Measurements from ENCODE around the gene HELT.

The HELT gene

DNA sequence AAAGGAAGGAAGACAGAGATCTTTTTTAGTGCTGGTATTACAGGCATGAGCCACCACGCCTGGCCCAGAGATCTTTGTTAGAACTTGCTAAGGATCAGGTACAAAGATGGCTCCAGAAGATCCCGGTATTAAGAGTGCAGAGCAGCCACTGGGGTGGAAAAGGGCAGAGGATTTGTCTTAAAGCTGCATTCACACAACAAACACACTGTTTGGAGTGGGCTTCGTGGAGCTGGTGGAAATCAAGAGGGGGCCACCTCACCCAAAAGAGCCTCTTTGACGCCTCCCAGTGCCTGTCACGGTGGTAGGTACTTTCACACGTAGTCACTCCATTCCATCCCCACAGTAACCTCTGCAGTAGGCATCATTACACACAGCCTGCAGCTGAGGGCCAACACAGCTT is 13.3 kb downstream of the HELT start:
- H3K4me3 ChIP-seq (ENCODE audit: low read depth, low read length): no peak overlapping the region
- DNase-seq (ENCODE audit: low read depth): no peak
- TF ChIP-seq POLR2A (IDR thresholded peaks at IDR 0.05; ENCODE audit: extremely low read depth, insufficient read length) (no peak), MYC (IDR thresholded peaks at IDR 0.05; ENCODE audit: low read depth, low read length) (no peak)
- TF ChIP-seq, protein P1, sequence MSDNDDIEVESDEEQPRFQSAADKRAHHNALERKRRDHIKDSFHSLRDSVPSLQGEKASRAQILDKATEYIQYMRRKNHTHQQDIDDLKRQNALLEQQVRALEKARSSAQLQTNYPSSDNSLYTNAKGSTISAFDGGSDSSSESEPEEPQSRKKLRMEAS (IDR thresholded peaks at IDR 0.05; ENCODE audit: low read depth, low read length): no peak
- TF ChIP-seq, protein P2, sequence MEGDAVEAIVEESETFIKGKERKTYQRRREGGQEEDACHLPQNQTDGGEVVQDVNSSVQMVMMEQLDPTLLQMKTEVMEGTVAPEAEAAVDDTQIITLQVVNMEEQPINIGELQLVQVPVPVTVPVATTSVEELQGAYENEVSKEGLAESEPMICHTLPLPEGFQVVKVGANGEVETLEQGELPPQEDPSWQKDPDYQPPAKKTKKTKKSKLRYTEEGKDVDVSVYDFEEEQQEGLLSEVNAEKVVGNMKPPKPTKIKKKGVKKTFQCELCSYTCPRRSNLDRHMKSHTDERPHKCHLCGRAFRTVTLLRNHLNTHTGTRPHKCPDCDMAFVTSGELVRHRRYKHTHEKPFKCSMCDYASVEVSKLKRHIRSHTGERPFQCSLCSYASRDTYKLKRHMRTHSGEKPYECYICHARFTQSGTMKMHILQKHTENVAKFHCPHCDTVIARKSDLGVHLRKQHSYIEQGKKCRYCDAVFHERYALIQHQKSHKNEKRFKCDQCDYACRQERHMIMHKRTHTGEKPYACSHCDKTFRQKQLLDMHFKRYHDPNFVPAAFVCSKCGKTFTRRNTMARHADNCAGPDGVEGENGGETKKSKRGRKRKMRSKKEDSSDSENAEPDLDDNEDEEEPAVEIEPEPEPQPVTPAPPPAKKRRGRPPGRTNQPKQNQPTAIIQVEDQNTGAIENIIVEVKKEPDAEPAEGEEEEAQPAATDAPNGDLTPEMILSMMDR (IDR thresholded peaks at IDR 0.05; ENCODE audit: low read depth, low read length): no peak

DNA sequence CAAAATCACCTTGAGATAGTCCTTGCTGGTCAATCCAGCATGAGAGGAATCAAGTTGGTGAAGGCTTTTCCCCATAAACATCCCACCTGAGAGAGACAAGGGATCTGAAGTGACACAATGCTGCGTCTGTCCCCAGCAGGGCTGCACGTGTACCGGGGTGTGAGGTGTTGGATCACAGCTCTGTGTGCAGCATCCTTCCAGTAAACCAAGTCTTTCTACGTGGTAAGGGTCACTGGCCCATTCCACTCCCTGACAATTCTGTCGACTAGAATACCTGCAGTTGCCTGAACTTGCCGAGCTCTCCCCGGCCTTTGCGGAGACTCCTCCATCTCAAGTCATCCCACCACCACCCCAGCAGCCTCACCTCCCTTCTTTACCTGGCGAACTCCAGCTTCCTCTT is 14.8 kb downstream of the HELT start:
- no peak overlapping the region for H3K4me3 ChIP-seq (ENCODE audit: low read depth, low read length)
- TF ChIP-seq MYC (IDR thresholded peaks at IDR 0.05; ENCODE audit: low read depth, low read length) (no peak), POLR2A (IDR thresholded peaks at IDR 0.05; ENCODE audit: extremely low read depth, insufficient read length) (no peak)
- TF ChIP-seq, protein P1 (IDR thresholded peaks at IDR 0.05; ENCODE audit: low read depth, low read length): no peak
- TF ChIP-seq, protein P2 (IDR thresholded peaks at IDR 0.05; ENCODE audit: low read depth, low read length): no peak
- no peak for DNase-seq (ENCODE audit: low read depth)

GRCh38 chr4:185033950-185034349 is 15.7 kb downstream of the HELT start:
- peak; percentile 76 for DNase-seq (ENCODE audit: low read depth)
- TF ChIP-seq POLR2A (IDR thresholded peaks at IDR 0.05; ENCODE audit: extremely low read depth, insufficient read length) (no peak), MYC (IDR thresholded peaks at IDR 0.05; ENCODE audit: low read depth, low read length) (no peak)
- TF ChIP-seq, protein P2 (IDR thresholded peaks at IDR 0.05; ENCODE audit: low read depth, low read length): no peak
- TF ChIP-seq, protein P1 (IDR thresholded peaks at IDR 0.05; ENCODE audit: low read depth, low read length): no peak
- no peak overlapping the region for H3K4me3 ChIP-seq (ENCODE audit: low read depth, low read length)

DNA sequence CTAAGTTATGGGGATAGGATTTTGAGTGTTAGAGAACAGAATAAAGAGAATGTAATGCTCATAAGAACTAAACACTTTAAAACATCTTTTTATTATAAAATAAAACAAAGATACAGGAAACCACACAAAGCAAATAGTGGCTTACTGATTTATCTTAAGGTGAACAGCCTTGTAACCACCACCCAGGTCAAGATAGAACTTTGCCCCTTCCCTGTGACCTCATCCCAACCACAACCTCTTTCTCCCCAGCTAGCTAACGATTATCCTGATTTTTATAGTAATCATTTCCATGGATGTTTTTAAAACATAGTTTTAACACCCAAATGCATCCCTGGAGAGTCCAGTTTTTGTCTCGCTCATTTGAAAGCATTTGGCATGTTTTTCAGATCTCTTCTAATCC is 17.0 kb downstream of the HELT start:
- H3K4me3 ChIP-seq (ENCODE audit: low read depth, low read length): no peak overlapping the region
- TF ChIP-seq MYC (IDR thresholded peaks at IDR 0.05; ENCODE audit: low read depth, low read length) (no peak), POLR2A (IDR thresholded peaks at IDR 0.05; ENCODE audit: extremely low read depth, insufficient read length) (no peak)
- TF ChIP-seq, protein P1 (IDR thresholded peaks at IDR 0.05; ENCODE audit: low read depth, low read length): no peak
- TF ChIP-seq, protein P2 (IDR thresholded peaks at IDR 0.05; ENCODE audit: low read depth, low read length): no peak
- no peak for DNase-seq (ENCODE audit: low read depth)

DNA sequence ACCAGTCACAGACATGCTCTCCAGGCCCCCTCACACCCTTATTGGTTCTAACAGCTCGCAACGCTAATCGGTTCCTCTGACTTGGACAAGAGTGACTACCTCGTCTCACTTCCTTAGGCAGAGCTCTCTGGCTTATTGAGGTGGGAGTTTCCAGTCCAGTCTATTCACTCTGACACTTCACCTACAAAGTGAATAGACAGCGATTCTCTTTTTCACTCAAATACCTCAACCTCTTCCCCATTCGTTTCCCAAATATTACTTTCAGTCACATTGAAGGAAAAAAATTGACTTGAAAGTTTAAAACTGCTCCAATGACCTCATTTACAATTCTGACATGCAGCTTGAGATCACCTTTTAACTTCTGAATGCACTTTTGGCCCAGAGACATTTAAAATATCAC is 17.7 kb downstream of the HELT start:
- no peak for DNase-seq (ENCODE audit: low read depth)
- H3K4me3 ChIP-seq (ENCODE audit: low read depth, low read length): no peak overlapping the region
- no peak for TF ChIP-seq MYC (IDR thresholded peaks at IDR 0.05; ENCODE audit: low read depth, low read length)
- TF ChIP-seq, protein P2 (IDR thresholded peaks at IDR 0.05; ENCODE audit: low read depth, low read length): no peak
- TF ChIP-seq, protein P1 (IDR thresholded peaks at IDR 0.05; ENCODE audit: low read depth, low read length): no peak
- TF ChIP-seq POLR2A (IDR thresholded peaks at IDR 0.05; ENCODE audit: extremely low read depth, insufficient read length): no peak

DNA sequence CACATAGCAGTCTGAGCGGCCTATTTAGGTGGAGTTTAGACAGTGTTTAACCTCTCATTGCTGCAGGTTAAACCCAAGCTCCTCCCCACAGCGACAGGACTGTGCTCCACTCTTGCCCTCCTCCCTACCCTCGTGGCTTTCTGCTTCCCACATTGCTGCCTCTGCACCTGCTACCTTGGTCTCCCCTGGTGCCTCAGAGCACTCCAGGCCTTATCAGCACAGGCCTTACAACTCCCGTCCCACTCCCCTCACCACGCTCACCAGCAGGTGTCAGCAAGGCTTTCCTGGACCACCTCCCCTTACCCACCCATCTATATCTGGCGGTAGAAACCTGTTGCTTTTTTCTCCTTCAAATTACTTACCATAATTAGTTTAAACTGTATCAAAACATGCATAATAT is 18.6 kb downstream of the HELT start:
- no peak for DNase-seq (ENCODE audit: low read depth)
- no peak overlapping the region for H3K4me3 ChIP-seq (ENCODE audit: low read depth, low read length)
- TF ChIP-seq MYC (IDR thresholded peaks at IDR 0.05; ENCODE audit: low read depth, low read length): no peak
- TF ChIP-seq, protein P2 (IDR thresholded peaks at IDR 0.05; ENCODE audit: low read depth, low read length): no peak
- TF ChIP-seq POLR2A (IDR thresholded peaks at IDR 0.05; ENCODE audit: extremely low read depth, insufficient read length): no peak
- TF ChIP-seq, protein P1 (IDR thresholded peaks at IDR 0.05; ENCODE audit: low read depth, low read length): no peak
